GM03348 (cell line): ENCODE measurements around the gene CTXND1.

Experiments used
- DNase-seq: peaks from one replicate; pipeline ENCODE4 v3.0.0; 2012; ENCODE audit warnings: low spot score

Gene CTXND1

DNA sequence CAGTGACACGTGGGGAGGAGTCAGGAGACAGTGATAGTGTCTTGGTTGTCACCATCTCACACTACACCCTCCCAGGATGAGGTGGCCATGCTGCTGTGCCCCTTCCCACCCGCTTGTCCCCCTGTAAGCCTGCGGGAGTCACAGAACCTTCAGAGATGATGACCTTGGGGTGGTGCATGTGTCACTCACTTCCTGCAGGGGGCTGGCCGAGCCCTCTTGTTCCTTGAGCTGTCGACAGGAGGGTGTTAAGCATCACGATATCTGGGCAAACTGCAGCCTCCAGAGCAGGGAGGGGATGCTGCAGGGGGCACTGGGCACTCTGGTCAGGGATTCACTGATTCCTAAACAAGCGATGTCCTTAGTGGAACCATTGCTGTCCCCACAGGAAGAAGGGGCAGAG, 71.5 kb downstream of the CTXND1 start:
- no peak for DNase-seq

DNA sequence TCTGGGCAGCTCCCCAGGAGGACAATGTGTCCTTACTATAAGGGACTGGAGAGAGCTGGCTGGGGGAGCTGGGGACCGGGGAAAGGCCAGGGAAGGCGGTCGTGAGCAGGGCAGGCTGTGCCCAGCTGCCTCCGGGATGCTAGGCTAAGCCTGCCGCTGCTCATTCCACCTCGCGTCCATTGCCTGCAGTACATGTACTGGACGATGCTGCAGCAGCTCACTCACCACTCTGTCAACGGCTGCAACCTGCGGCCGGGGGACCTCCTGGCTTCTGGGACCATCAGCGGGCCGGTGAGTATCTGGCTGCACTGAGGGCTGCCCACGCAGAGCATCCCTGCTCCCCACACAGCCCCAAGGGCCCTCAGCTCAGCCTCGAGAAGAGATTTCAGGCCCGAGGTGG, 72.1 kb downstream of the CTXND1 start:
- no peak for DNase-seq

DNA sequence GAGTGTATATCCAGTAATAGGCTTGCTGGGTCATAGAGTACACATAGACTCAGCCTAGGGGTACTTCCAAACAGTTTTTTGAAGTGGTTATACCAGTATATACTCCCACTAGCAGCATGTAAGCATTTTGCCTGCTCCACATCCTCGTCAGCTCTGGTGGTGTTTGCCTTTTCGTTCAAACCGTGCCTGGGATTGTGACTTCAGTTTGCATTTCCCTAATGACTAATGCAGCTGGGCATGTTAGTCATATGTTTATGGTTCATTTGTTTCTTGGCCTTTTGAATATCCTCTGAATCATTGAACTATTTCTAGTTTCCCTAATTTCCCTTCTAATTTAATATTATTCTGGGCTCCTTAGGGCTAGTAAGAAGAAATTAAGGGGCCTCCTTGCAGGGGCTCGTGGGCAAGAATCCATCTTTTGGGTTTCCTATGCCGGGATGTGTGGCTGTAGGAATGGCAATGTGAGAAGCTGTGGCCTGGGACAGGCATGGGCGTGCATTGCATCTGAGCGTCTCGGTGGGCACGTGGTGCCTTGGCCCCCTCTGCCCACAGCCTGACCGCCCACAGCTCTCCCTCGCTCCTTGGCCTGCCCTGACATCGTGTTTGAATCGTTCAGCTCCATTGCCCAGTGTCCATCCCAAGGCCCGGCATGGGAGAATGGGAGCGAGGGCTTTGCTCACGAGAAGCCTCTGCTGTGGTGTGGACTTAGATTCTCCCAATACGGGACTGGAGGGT, 72.8 kb downstream of the CTXND1 start:
- peak; percentile 86 for DNase-seq

DNA sequence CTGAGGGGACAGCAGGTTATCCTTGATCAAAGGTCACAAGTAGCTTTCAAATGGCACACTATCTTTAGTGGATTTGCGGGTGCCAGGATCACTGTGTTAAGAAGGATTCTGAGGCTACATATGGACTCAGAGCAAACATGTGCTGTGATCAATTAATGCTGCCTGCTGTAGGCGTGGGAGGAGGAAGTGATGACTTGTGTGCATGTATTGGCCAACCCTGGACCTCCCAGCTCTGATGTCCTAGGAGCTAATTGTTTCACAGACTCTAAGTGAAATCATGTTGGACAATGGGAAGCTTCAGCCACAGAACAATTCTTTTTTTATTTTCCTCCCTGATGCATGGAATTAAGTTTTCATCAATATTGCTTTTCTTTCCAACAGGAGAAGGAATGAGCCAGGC, 74.9 kb downstream of the CTXND1 start:
- DNase-seq = no peak

DNA sequence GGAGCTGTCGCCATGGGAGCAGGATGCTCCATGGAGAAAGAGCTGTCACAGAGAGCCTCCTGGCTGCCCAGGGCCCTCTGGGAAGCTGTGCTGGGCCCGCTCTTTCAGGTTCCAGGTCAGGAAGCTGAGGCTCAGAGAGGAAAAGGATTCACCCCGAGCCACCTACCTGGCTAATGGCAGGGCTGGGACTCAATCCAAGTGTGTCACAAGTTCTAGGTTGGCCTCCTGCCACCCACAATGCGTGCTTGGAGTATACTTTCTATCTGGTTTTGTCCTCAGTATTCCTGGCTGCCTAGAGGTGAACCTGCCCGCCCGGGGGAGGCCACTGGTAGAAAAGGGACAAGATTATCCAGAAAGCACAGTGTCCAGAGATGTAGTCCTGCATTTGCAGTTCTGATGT, 75.6 kb downstream of the CTXND1 start:
- no peak for DNase-seq

DNA sequence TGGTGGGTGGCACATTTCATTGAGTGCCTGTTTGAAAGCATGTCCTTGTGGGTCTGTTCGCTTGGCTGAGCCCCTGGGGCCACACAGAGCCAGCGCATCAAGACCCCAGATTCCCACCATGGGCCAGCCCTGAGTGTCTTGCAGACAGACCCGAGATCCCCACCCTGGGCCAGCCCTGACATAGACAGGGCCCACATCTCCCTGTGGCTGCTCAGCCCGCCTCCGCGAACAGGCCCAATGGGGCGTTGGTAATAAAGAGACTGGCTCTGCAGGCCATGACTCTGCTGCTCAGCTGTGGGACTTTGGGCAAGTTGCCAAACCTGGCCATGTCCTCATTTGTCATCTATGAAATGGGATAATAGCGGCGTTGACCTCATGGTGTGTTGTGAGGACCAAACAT, 76.6 kb downstream of the CTXND1 start:
- no peak for DNase-seq

DNA sequence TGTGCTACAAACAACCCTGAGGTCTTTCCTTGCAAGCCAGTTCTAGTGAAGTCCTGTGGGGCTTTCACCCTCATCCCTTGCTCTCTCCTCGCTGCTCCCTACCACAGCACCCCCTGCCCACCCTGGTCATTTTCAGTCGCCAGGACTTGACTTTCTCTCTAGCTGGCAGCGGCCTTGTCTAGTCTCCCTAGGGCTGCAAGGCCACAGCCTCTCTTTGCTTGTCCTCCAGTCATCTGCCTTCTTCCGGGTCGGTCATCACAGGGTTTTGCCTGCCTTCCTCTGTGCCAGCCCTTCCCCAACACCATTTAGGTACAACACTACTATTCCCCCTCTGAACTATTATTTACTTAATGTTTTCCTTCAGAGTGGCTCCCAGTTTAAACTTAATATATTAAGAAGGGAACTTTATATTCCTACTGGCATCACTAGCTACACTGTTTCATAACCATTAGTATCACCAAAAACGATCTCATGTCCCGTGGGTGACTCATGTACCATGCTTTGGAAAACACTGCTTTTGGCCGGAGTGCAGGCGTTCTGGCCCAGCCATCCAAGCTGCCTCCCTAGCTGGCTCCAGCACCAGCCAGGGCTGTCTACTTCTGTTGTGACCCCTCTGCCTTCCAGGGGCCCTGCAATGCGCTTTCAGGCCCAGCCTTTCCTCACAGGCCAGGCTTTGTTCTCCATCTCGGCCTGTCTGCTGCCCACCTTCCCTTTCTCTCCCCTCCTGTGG, 77.8 kb downstream of the CTXND1 start:
- DNase-seq = peak; percentile 89

DNA sequence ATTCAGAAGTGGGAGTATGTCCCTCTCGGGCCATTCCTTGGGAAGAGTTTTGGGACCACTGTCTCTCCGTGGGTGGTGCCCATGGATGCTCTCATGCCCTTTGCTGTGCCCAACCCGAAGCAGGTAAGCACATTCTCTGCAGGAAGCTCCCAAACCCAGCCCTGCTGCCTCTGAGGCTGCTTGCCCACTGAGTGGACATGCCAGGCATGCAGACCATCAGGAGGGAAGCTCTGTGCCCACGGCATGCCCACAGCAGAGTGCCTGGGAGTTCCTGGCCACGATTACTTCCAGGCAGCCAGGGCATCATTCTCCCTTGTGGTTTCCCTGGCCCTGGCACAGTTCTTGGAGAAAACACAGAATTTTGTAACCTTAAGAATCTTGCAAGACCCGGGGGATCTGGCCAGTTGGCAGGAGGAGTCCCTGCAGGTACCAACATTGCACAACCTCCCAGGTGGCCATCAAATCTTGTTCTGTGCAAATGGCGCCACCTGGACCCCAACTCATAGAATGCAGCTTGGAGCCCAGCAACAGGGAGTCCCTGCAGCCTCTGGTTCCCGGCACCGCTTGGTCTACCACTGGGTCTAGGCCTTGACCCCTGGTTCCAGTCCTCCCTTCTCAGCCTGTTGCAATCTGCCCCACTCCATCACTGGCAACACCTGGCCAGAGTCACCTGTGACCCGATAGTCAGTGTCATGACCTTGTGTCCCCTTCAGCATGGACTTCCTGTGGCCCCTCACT, 78.8 kb downstream of the CTXND1 start:
- peak; percentile 62 for DNase-seq

DNA sequence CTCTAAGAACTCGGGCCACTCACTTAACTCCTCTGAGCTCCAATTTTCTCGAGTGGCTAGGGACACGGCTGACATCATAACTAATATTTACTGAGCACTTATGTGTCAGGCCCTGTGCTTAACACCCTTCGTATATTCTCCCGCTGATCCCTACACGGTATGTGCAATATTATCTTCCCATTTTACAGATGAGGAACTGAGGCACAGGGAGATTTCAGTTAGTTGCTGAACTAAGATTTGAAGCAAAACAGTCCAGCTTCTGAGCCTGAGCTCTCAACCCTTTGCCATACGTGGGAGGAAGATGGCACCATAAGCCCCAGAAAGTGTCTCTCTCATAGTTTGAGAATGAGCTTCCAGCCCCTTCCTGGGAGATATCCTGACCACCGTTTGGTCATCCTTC, 79.6 kb downstream of the CTXND1 start:
- DNase-seq = no peak

DNA sequence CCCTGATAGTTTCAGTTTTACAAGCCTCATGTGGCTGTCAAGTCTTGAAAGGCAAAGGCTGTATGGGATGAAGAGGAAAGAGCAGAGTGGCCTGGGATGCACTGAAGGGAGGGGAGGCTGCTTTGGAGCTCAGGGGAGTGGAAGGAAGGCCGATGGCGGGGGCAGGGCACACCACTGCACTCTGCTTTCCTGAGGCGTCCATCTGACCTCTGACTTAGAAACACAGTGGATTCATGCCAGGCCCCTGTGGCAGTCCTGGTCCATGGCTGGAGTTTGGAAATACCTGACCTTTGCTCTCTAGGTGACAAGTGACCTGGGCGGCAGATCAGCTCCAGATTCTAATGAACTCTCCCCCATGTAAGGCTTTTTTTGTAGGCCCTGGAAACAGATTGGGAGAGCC, 80.2 kb downstream of the CTXND1 start:
- no peak for DNase-seq

DNA sequence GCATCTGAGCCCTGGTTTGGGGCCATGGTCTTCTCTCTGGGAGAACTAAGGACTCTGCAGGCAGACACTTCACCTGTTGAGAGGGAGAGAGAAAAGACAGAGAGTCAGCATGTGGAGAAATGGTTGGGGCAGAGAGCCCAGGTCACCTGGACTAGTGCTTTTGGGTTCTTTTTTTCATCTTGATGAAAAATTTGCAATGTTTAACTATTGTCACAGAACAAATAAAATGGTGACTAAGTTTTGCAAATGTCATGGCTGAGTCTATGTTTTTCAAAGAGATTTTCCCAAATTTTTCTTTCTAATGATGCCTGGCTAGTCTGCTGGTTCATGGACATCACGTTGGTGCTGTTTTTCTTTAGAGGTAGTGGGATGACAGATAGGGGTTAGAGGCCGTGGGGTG, 81.4 kb downstream of the CTXND1 start:
- no peak for DNase-seq

DNA sequence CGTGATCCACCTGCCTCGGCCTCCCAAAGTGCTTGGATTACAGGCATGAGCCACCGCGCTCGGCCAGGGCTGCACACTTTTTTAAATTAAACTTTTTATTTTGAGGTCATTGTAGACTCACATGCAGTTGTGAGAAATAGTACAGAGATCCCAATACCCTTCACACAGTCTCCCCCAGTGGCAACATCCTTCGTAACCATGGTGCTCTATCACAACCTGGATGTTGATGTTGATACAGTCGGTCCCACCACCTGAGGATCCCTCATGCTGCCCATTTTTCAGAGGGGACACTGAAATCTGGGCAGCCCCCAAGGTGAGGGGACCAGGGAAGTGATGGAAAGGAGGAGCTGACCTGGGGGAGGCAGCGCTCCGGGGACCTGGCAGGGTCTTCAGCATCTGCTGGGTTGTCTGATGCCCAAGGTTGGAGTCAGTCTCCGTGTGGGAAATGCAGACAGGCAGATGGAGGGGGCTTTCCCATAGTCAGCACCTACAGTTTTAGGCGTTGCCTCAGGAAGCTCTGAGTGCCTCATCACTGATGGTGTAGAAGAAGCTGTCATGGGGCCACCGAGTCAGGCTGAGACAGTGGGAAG, 82.2 kb downstream of the CTXND1 start:
- DNase-seq = no peak

DNA sequence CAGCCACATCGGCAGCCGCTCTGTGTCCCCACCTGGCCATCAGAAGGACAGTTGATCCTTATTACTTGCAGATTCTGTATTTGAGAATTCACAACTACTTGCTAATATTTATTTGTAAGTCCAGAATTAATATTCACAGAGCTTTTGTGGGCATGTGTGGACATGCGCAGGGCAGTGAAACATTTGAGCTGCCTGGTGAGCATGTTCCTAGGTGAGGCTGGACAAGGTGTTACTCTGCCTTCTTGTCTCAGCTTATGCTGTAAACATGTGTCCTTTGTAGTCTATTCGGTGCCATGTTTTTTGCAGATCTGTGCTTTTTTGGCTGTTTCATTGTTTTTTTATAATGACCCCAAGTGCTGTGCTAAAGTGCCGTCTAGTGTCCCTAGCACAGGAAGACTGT, 83.6 kb downstream of the CTXND1 start:
- no peak for DNase-seq

DNA sequence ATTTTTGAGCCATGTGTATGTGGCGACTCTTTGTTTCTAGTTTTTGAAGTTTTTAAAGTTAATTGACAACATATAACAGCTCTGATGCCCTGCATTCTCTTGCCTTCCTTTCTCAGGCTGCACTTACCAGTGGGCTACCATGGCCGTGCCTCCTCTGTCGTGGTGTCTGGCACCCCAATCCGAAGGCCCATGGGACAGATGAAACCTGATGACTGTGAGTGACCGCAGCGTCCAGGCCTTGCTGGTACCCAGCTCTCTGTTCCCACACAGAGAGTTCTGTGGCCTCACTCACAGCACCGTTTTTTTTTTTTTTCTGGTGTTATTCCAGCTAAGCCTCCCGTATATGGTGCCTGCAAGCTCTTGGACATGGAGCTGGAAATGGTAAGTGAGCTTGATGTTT, 84.1 kb downstream of the CTXND1 start:
- no peak for DNase-seq

DNA sequence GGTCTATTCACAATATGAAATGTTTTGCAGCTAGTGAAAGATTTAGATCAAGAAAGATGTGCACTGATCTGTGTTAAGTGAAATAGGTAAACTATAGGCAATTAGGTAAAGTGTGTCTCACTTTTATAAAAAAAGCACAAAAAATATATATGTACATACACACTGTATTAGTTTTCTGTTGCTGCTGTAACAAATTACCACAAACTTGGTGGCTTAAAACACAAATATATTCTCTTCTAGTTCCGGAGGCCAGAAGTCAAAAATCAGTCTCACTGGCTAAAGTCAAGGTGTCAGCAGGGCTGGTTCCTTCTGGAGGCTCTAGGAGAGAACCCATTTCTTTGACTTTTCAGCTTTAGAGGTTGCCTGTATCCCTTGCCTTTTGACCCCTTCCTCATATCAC, 88.1 kb downstream of the CTXND1 start:
- no peak for DNase-seq

DNA sequence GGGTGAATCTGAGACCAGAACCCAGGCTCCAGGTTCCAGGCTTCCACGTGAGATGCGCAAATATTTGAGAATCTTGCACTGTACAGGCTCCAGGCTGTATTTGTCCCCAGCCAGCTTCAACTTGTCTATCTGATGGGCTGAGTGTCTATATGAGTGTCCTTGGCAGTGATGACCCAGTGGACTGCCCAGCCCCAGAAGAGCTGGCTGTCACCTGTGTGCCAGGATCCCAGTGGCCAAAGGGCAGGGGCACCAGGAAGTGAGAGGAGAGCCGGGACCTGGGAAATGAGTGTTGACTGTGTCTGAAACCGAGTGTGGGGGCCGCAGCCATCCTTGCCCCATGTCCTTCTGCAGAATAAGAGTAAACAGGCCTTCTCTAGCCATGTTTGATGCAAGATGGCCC, 88.8 kb downstream of the CTXND1 start:
- DNase-seq = no peak

DNA sequence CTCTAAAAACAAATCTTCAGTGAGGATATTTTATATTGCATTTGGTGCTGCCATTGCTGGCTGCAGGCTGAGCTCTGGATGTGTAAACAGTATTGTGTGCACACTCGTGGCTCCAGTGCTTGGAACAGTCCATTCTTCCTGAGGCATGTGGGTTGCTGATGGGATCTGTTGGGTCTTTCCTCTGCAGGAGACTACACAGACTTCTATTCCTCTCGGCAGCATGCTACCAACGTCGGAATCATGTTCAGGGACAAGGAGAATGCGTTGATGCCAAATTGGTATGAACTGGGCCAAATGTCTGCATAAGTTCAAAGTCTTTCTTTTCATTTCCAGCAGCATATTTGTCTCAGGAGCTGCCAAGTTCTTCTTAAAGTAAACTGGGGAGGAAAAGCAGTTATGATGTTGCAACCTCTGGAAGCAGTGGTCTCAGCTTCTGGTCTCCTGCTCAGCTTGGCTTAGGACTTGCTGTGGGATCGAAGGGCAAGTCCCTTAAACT, 89.9 kb downstream of the CTXND1 start:
- DNase-seq = no peak

DNA sequence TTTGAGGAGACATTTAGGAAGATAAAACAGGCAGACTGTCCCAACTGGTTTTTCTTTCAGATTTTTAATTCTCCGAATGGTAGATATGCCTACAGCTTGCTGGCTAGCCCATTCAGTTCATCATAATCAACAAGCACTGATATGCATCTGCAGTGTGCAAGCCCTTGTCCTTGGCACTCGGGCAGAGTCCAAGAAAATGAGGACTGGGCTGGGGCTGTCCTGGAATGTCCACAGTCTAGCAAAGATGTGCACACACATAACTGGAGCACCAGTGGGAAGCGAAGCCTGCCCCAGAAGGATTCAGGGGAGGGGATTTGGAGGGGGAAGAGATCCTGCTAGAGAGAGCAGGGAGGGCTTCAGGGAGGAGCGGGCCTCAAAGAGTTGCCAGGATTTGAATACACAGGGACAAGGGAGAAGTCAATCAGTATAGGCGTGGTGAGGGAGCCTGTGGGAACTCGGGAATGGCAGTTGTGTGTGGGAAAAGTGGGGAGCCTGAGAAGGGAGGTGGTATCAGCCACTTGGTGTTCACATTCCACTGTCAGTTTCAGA, 90.5 kb downstream of the CTXND1 start:
- DNase-seq = no peak

DNA sequence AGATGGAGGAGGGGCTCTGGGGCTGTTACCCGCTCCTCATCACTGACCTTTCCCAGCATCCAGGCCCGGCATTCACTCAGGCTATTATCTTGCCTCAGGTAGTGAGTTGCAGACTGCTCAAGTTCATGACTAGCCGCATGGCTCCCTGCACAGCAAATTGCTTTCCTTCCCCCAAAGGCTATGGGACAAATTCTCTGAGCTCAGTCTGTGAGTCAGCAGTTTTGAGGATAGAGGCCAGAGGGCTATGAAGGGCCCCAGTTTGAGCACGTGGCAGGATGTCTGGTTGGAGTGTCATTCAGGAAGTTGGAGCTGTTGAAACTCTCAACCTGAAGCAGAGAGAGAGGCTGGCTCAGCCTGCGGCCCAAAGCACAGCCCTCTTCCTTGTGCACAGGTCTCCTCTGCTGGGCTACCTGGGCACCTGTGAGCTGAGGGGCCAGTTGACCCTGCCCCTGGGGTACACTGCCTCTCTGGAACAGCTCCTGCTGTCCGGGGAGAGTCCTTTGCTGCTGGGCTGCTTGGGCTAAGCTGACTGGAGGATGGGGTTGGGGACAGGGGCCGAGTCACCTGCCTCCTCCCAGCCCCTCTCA, 91.3 kb downstream of the CTXND1 start:
- DNase-seq = peak; percentile 85

DNA sequence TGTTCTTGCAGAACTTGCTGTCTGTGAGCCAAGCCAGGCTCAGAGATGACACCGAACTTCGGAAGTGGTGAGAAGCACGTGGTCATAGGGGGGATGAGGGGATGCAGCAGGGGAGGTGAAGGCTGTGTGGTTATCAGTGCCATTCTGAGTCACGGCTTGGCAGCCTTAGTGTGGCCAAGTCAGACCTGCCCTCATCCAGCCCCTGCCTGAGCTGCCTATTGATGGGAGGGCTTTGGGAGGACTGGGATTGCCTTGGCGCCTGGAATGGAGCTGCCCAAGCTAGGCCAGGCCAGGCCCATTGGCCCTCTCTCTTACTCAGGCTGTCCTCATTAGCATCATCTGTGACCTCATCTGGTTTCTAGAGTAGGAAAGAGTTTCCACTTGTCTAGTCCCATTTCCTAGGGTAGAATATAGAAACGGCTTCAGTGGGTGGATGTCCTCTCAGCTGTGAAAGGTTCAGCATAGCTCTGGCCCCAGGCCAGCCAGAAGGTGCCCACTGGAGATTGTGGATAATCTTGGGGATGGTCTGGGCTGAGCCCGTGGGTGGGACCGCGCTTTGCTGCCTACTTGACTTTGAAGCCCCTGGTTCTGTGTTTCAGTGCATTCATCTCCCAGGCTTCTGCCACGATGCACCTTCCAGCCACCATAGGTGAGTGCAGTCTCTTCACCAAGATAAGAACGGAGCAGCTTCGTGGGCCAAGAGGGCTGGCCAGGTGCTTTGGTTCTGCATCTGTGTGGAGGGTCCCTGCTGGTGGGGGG, 92.0 kb downstream of the CTXND1 start:
- DNase-seq = no peak

DNA sequence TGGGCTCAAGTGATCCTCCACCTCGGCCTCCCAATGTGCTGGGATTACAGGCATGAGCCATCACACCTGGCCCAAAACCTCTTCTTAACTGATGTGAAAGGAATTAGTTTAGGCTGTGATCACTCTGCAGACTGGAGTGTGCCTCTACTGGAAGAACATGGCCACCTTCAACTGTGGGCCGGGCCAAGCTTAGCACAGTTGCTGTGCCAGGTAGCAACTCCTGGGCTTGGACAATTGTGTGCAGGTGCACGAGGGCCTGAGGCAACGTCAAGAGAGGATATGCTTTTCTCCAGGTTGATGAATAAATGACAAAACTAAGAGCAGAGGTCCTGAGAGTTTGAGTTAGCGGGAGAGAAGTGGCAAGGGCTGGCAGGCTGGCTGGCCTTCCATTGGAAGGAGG, 92.7 kb downstream of the CTXND1 start:
- DNase-seq = no peak
